Cardiac muscle cell (in vitro differentiated cells and primary cell): Measurements from ENCODE around the gene SEC16A. TPM values are rescaled to one million over a fixed set of nuclear protein-coding genes. Genes with fewer than 3 reads are reported as not detected.

Source experiments
- DNase-seq, 2 donors: peaks; one replicate each; pipeline versions ENCODE4 v3.0.0 to v3.0.0-alpha.2; 2010 to 2017; ENCODE audit warnings: low read depth in 1 of 2, low spot score in 1 of 2
- H3K27ac ChIP-seq: fragments of 200-600 bp; sonication (generic); 2 replicates; pipeline ENCODE4 v1.5.1; 2016
- H3K27me3 ChIP-seq: fragments of 200-600 bp; sonication (generic); 2 replicates; pipeline ENCODE4 v1.6.0; 2016; ENCODE audit warnings: control low read depth
- H3K36me3 ChIP-seq: fragments of 200-600 bp; sonication (generic); 2 replicates; pipeline ENCODE4 v1.5.1; 2016; ENCODE audit warnings: control low read depth
- H3K4me1 ChIP-seq: fragments of 200-600 bp; sonication (generic); 2 replicates; pipeline ENCODE4 v1.8.1; 2017; ENCODE audit warnings: low read depth, mild to moderate bottlenecking, mixed run types
- H3K4me3 ChIP-seq: fragments of 200-600 bp; sonication (generic); 2 replicates; pipeline ENCODE4 v1.5.1; 2016; ENCODE audit warnings: mild to moderate bottlenecking
- H3K9me3 ChIP-seq: fragments of 200-600 bp; sonication (generic); 2 replicates; pipeline ENCODE4 v1.5.1; 2017; ENCODE audit warnings: low read depth, mild to moderate bottlenecking, control low read depth
- CTCF ChIP-seq: IDR thresholded peaks from 2 replicates; pipeline ENCODE4 v1.5.1; 2012; ENCODE audit warnings: low read depth, mild to moderate bottlenecking, low read length
- polyA plus RNA-seq: library from polyadenylated mRNA; unstranded; fragments of >200 nt; fragmentation: Nextera tagmentation; extraction: Ambion mirVana; gene quantifications from 2 replicates; pipeline ENCODE4 v1.2.1, GENCODE V29; 2016
- total RNA-seq: library from RNA; depleted of rRNA; stranded (reverse); fragments of >200 nt; gene quantifications from 2 replicates; pipeline ENCODE4 v1.2.3, GENCODE V29; 2016

The SEC16A gene
- total and polyA plus RNA-seq, 2 experiments from 2014 or later, result 32.3 to 39.5 TPM

GRCh38 chr9:136529516-136530460, 46.9 kb upstream of the SEC16A start:
- H3K9me3 ChIP-seq, result no peaks in the 10 kb centered on the region
- H3K36me3 ChIP-seq, result no peaks in the 10 kb centered on the region
- H3K27ac ChIP-seq, result no peak overlapping the region
- no peaks in the 10 kb centered on the region for H3K27me3 ChIP-seq
- no peak for DNase-seq
- no peak overlapping the region for H3K4me3 ChIP-seq
- H3K4me1 ChIP-seq, result no peaks in the 10 kb centered on the region
- TF ChIP-seq CTCF, result no peak

- no peaks in the 10 kb centered on the region for H3K27me3 ChIP-seq
- H3K4me1 ChIP-seq, result no peaks in the 10 kb centered on the region
- no peak for DNase-seq
Measured at GRCh38 chr9:136528716-136529341, 46.0 kb upstream of the SEC16A start.

GRCh38 chr9:136527721-136528710, 45.2 kb upstream of the SEC16A start:
- DNase-seq, result no peak
- no peaks in the 10 kb centered on the region for H3K9me3 ChIP-seq
- H3K4me1 ChIP-seq, result no peaks in the 10 kb centered on the region
- no peaks in the 10 kb centered on the region for H3K27me3 ChIP-seq
- no peaks in the 10 kb centered on the region for H3K36me3 ChIP-seq
- no peak overlapping the region for H3K4me3 ChIP-seq
- no peak overlapping the region for H3K27ac ChIP-seq
- no peak for TF ChIP-seq CTCF

More at GRCh38 chr9:136528716-136529341, 46.0 kb upstream of the SEC16A start:
- Histone ChIP-seq H3K4me3 (no peak overlapping the region), H3K9me3 (no peaks in the 10 kb centered on the region), H3K27ac (no peak overlapping the region), H3K36me3 (no peaks in the 10 kb centered on the region)
- no peak for TF ChIP-seq CTCF

GRCh38 chr9:136527131-136527530, 44.3 kb upstream of the SEC16A start:
- H3K9me3 ChIP-seq, result no peaks in the 10 kb centered on the region
- H3K27me3 ChIP-seq, result no peaks in the 10 kb centered on the region
- H3K27ac ChIP-seq, result no peak overlapping the region
- H3K36me3 ChIP-seq, result no peaks in the 10 kb centered on the region
- no peak for DNase-seq
- no peaks in the 10 kb centered on the region for H3K4me1 ChIP-seq
- no peak overlapping the region for H3K4me3 ChIP-seq
- TF ChIP-seq CTCF, result no peak

- H3K4me1 ChIP-seq, result no peaks in the 10 kb centered on the region
- no peaks in the 10 kb centered on the region for H3K9me3 ChIP-seq
- H3K36me3 ChIP-seq, result no peaks in the 10 kb centered on the region
- TF ChIP-seq CTCF, result no peak
- H3K4me3 ChIP-seq, result no peak overlapping the region
- DNase-seq, result no peak
- no peak overlapping the region for H3K27ac ChIP-seq
- H3K27me3 ChIP-seq, result no peaks in the 10 kb centered on the region
Measured at GRCh38 chr9:136526625-136527066, 43.8 kb upstream of the SEC16A start.
